NCI-H2196 treated with DMSO at 0.1 percent for 48 hours (cell line): ENCODE results near the gene LCN6.
"Not testable (repeated sequence)": the region's sequence is repeated elsewhere in the genome, so short reads cannot be mapped to it uniquely, and the experiment has no call there.

Experiments used
- DNase-seq: peaks from one replicate; lab custom pipeline; 2025; ENCODE audit not compliant: unreplicated experiment; lab: John Stamatoyannopoulos, UW

The LCN6 gene

DNA sequence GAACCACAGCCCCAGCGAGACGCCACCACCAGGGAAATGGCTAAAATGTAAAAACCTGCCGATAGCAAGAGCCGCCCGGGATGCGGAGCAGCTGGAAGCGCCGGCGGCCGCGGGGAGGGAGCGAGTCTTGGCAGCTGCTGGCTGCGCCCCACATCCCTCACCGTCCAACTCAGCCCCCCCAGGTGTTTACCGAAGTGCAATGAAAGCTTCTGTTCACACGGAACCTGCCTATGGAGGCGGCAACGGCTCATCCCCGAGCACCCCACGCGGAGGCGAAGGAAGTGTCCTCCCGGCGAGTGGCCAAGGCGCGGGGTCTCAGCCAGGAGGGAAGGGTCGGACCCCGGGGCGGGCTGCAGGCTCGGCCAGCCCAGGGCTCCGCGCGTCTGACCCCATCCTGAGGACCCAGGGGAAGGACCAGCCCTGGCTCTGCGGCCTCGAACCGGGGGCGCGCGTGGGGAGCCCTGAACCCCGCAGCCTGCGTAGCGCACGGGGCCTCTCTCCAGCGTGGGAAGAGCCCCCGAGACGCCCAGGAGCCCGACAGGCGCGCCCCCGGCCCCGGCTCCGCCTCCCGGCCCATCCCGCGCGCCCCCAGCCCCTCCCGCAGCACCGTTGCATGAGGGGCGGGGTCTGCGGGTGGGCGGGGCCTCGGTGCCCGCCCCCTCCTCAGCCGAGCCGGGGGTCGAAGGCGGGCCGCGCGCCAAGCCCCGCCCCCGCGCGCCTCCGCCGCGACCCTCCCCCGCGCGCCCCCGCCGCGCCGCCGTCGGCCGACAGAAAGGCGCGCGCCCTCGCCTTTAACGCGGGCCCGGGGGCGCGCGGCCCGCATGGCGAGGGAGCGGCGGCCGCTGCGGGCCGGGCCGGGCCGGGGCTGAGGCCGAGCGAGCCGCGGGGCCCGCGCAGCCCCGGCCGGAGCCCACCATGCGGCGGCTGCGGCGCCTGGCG lies 36.3 kb downstream of the LCN6 start, which contains the start of gene DIPK1B:
Gene DIPK1B (plus strand): TSS at position 822 of the 939 bp plus-strand sequence. CDS start 94 bp downstream, at position 916.
- peak; percentile 13 for DNase-seq

- DNase-seq, result not testable (repeated sequence)
These were observed 37.1 kb downstream of the LCN6 start for GRCh38 chr9:136711219-136711648.

- DNase-seq, result no peak
These were observed 37.8 kb downstream of the LCN6 start for GRCh38 chr9:136710543-136710942.

- DNase-seq, result no peak
These were observed 38.7 kb downstream of the LCN6 start for GRCh38 chr9:136709454-136710109.

DNA sequence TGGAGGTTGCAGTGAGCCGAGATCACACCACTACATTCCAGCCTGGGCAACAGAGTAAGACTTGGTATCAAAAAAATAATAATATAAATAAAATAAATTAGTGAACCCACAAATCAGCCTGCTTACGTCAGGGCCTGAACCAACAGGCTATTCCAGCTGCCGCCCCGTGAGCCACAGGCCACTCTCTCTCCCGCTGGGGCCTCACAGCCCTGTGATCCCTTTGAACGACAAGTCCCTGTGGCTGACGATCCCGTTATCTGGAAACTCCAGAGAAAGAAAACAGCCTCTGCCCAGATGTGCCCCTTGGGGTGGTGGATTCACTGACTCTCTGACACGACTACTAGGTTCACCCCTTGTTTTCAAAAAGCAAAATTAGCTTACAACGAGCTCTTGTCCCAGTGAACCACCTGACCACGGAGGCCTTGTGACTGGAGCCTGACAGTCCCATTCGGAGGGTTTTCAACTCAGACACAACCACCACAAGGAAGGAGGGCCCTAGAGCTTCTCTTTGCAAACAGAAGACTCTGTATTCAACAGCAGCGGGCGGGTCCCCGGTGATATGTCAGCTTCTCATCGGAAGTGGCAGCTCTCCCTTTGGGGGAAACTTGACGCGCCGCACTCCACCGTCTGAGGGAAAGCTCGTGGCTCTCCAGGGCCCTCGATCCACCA lies 40.3 kb downstream of the LCN6 start:
- DNase-seq, result no peak

DNA sequence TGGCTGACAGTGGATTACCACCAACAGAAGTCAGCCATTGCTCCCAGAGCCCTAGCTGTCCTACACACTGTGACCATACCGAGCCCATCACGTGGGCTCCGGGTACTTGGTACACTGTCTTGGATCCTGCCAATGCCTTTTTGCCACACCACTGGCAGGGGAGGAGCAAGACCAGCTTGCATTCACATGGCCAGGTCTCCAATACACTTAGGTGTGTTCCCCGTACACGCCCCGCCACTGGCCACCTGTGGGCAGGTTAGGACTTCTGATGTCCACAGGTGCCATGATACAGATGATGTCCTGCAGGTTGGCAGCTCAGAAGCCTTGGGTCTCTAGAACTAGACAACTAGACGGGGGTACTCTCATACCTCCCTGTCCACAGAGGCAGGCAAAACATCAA lies 41.3 kb downstream of the LCN6 start:
- no peak for DNase-seq

- DNase-seq, result no peak
These were observed 42.8 kb downstream of the LCN6 start for GRCh38 chr9:136705564-136705963.

GRCh38 chr9:136704741-136705140 lies 43.6 kb downstream of the LCN6 start:
- not testable (repeated sequence) for DNase-seq

DNA sequence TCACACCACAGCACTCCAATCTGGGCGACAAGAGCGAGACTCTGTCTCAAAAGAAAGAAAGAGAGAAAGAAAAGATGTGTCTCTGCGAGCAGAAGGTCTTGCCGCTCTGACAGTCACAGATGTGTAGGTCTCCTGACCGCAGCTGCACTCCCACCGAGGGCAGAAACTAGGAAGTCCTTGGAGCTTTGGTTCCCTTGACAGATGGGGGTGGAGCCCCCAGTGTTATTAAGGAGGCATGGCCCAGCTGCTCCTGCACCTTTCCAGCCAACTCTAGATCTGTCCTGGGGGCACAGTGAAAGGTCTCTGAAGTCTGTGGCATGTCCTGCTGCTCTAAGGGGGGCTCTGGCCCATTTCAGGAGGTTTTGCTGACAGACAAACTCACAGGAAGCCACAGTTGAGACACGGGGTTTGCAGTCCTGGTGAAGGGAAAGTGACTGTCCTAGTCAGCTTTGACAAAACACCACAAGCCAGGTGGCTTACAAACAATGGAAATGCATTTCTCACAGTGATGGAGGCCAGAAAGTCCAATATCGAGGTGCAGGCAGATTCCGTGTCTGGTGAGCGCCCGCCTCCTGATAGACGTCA lies 45.0 kb downstream of the LCN6 start:
- no peak for DNase-seq

GRCh38 chr9:136701668-136702053 lies 46.7 kb downstream of the LCN6 start:
- no peak for DNase-seq

DNA sequence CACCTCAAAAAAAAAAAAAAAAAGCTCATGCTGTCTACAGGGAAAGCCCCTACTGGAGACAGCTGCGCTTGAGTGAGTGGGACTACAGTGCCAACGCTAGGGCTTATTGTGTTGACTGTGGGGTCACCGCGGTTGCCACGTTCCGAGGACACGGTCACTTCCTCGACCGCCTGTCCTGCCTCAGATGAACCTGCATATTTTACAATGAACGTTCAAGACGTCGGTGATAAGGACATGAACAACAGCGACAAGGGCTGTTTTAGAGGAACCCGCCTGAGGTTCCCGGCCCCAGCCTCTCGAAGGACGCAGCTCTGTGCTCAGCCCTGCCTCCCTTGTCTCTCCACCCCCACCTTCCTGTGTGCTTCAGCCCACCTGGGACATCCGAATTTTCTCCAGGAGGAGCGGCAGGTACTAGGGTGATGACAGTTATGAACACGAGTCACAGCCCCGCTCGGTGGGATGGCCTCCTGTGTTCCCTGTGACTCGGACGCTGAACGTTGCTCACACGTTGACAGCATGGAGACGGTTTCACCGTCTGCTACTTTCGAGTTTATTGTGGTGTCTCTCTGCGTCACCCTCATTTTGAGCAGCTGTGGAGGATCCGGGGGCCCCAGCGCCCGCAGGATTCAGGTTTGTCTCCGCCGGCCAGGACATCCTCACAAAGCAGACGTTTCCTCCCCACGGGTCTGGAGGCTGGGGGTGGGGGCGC lies 47.2 kb downstream of the LCN6 start:
- DNase-seq, result no peak

DNA sequence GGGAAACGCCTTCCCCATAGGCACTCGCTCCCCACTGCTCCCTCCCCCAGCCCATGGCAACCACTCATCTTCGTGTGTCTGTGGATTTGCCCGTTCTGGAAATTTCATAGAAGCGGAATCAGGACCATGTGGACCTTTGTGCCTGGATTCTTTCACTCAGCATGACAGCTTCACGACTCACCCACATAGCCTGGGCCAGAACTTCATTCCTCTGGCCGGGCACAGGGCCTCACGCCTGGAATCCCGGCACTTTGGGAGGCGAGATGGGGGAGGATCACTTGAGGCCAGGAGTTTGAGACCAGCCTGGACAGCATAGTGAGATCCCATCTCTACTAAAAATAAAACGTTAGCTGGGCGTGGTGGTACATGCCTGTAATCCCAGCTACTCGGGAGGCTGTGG lies 48.0 kb downstream of the LCN6 start:
- no peak for DNase-seq

GRCh38 chr9:136698635-136699246 lies 49.6 kb downstream of the LCN6 start:
- no peak for DNase-seq

DNA sequence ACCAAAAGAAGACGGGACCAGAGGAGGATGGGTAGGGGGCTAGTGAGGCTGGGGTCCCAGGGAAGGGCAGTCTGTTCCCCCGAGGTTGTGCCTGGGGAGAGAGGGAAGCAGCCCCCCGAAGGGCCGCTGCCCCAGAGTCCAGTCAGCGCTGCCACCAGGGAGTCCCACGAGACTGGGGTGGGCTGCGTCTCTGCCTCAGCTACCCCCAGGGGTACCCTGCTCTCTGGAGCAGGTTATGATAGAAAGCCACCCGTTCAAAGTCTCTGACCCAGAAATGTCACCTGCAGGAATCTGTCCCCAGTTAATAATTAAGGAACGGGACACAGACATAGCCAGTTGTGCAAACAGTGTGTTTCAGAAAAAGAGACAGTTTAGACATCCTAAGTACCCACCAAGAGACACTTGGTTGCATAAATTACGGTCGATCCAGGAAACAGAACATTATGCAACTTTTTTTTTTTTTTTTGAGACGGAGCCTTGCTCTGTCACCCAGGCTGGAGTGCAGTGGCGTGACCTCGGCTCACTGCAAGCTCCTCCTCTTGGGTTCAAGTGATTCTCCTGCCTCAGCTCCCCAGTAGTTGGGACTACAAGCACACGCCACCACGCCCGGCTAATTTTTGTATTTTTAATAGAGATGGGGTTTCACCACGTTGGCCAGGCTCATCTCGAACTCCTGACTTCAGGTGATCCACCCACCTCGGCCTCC lies 50.4 kb downstream of the LCN6 start:
- DNase-seq, result no peak

GRCh38 chr9:136697146-136697820 lies 51.0 kb downstream of the LCN6 start:
- DNase-seq, result no peak

GRCh38 chr9:136696502-136696901 lies 51.8 kb downstream of the LCN6 start:
- no peak for DNase-seq

- DNase-seq, result peak; percentile 56
These were observed 52.4 kb downstream of the LCN6 start for GRCh38 chr9:136695955-136696354.

- DNase-seq, result peak; percentile 94
These were observed 52.9 kb downstream of the LCN6 start for GRCh38 chr9:136695435-136695895.

DNA sequence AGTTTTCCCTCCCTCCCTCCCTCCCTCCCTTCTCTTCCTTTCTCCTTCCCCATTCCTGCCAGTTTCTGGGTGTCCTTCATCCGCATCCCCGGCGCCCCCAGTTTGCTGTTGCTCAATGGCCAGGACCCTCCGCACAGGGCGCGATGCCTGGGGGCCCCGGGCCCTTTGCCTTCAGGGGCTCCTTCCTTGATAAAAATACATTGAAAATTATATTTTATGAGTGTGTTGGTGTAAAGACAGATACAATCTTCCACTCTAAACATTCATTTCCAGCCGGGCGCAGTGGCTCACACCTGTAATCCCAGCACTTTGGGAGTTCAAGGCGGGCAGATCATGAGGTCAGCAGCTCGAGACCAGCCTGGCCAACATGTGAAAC lies 53.5 kb downstream of the LCN6 start:
- DNase-seq, result no peak
